ENCODE measurements around the gene SERPINI2. TPM values are rescaled to one million over a fixed set of nuclear protein-coding genes. Genes with fewer than 3 reads are reported as not detected.
"Not testable (repeated sequence)": the region's sequence is repeated elsewhere in the genome, so short reads cannot be mapped to it uniquely, and the experiment has no call there.

The SERPINI2 gene
- total RNA-seq, 4 donors from 2014 or later, result not detected

DNA sequence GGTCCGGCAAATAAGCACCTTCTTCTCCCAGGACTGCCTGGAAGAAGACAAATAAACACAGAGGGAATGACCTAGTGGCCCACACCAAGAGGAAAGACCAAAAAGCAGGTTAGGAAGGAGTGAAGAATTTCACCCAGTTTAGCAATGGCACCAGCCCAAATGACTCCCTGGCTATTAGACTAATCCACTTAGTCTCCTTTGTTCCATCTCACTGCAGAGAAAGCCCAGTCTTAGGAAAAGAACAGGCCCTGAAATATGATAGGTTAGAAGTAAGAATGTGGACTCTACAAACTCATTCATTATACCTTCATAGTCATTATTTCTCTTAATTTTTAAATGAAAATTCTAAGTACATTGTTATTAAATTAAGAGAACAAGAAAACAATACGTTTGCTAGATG lies 23.2 kb downstream of the SERPINI2 start:
- intact Hi-C loops (cut with DNase I; ENCODE audit: low total_unique reads), result no loop called here
- TF ChIP-seq POLR2A (IDR thresholded peaks at IDR 0.05), result no peak
- WGBS, 2 donors, result 74 to 85% methylated on average over 2 of the region's 2 CpGs

GRCh38 chr3:167450195-167450594 lies 23.6 kb downstream of the SERPINI2 start:
- WGBS, 2 donors, result 85 to 88% methylated on average over 5 of the region's 5 CpGs
- no peak for TF ChIP-seq POLR2A (IDR thresholded peaks at IDR 0.05)
- no peak for TF ChIP-seq CTCF (IDR thresholded peaks at IDR 0.05)
- intact Hi-C loops (cut with DNase I; ENCODE audit: low total_unique reads), result no loop called here
- no peak for DNase-seq (ENCODE audit: low spot score in 2 of 2)
- no peak overlapping the region for H3K4me3 ChIP-seq (ENCODE audit: low read depth, poor library complexity, severe bottlenecking)

More for the DNA sequence above, 23.2 kb downstream of the SERPINI2 start:
- DNase-seq (ENCODE audit: low spot score in 2 of 2), result no peak
- H3K4me3 ChIP-seq (ENCODE audit: low read depth, poor library complexity, severe bottlenecking), result no peak overlapping the region

DNA sequence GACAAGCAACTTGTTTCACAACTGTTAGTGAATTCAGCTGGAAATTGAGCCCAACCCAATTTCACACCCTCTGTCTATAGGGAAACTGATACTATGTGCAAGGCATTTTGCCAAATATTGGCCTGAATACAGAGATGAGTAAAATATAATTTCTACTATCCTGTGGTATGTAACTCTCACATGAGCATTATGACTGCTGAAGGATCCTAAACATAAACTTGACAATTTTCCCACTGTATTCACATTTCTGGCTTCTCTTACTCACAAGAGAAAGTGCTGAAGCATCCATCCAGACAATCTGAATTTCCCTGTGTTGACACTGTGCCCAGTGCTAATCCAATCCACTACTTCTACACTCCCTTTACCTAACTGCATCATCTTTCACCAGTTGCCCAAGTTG lies 28.4 kb downstream of the SERPINI2 start:
- TF ChIP-seq POLR2A (IDR thresholded peaks at IDR 0.05) (no peak), CTCF (IDR thresholded peaks at IDR 0.05) (no peak)
- DNase-seq (ENCODE audit: low spot score in 2 of 2), result no peak
- H3K4me3 ChIP-seq (ENCODE audit: low read depth, poor library complexity, severe bottlenecking), result no peak overlapping the region
- intact Hi-C loops (cut with DNase I; ENCODE audit: low total_unique reads), result no loop called here

- TF ChIP-seq POLR2A (IDR thresholded peaks at IDR 0.05) (no peak), CTCF (IDR thresholded peaks at IDR 0.05) (no peak)
- DNase-seq (ENCODE audit: low spot score in 2 of 2), result no peak
- no peak overlapping the region for H3K4me3 ChIP-seq (ENCODE audit: low read depth, poor library complexity, severe bottlenecking)
- intact Hi-C loops (cut with DNase I; ENCODE audit: low total_unique reads), result loop anchor here (5.0 kb wide), 1 partner anchor 504 kb away; no protein-coding TSS in a partner anchor
- 43 to 49% methylated on average over 2 of the region's 2 CpGs for WGBS, 2 donors
These were observed 32.6 kb downstream of the SERPINI2 start for GRCh38 chr3:167441256-167441655.

DNA sequence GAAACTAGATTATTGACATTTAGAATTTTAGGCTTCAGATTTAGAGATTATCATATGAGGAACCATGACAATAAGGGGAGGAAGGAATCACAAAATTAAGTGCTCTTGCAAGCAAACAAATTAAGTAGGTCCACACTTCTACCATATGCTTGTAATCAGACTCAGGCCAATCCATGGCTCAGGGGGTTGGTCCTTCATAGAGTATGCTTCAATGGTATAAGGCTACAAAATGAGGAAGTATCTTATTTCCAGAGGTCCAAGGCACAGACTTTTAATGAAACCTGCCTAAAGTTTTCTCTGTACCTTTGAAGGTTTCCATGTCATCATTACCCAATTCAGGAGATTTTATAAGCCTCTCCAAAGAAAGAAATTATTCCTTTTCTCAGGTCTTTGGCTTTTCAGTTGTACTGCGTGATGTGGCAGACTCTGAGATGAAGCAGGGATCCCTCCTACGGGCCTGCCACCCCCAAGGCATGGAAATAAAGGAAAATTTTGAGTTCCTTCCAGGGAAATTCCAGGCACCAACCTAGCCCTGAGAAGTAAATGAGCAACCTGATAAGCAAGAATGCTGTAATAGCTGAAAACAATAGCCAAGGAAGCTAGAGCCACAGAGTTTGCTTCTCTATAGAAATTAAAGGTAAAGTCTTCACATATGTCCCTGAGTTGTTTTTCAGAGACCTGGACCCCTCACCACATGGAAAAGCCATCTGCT lies 36.3 kb downstream of the SERPINI2 start:
- no peak overlapping the region for H3K4me3 ChIP-seq (ENCODE audit: low read depth, poor library complexity, severe bottlenecking)
- intact Hi-C loops (cut with DNase I; ENCODE audit: low total_unique reads), result no loop called here
- no peak for DNase-seq (ENCODE audit: low spot score in 2 of 2)
- TF ChIP-seq CTCF (IDR thresholded peaks at IDR 0.05) (no peak), POLR2A (IDR thresholded peaks at IDR 0.05) (no peak)
- 46 to 52% methylated on average over 2 of the region's 2 CpGs for WGBS, 2 donors

DNA sequence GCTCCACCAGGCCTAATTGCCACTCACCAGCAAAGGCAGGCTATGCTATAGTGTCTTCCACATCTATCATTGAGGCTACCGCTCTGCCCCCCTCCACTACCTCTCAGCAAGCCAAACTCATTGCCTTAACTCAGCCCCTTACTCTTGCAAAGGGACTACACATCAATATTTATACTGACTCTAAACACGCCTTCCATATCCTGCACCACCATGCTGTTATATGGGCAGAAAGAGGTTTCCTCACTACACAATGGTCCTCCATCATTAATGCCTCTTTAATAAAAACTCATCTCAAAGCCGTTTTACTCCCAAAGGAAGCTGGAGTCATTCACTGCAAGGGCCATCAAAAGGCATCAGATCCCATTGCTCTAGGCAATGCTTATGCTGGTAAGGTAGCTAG lies 46.9 kb downstream of the SERPINI2 start:
- intact Hi-C loops (cut with DNase I; ENCODE audit: low total_unique reads); DNase-seq (ENCODE audit: low spot score in 2 of 2); H3K4me3 ChIP-seq (ENCODE audit: low read depth, poor library complexity, severe bottlenecking): not testable (repeated sequence)
- 89 to 91% methylated on average over 3 of the region's 3 CpGs for WGBS, 2 donors

DNA sequence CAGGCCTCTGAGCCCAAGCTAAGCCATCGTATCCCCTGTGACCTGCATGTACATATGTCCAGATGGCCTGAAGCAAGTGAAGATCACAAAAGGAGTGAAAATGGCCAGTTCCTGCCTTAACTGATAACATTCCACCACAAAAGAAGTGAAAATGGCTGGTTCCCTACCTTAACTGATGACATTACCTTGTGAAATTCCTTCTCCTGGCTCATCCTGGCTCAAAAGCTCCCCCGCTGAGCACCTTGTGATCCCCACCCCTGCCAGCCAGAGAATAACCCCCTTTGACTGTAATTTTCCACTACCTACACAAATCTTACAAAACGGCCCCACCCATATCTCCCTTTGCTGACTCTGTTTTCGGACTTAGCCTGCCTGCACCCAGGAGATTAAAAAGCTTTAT lies 51.4 kb downstream of the SERPINI2 start:
- 86 to 89% methylated on average over 4 of the region's 4 CpGs for WGBS, 2 donors
- intact Hi-C loops (cut with DNase I; ENCODE audit: low total_unique reads); H3K4me3 ChIP-seq (ENCODE audit: low read depth, poor library complexity, severe bottlenecking); DNase-seq (ENCODE audit: low spot score in 2 of 2): not testable (repeated sequence)

All from lower leg skin (tissue), 4 donors.